Activated naive CD8-positive, alpha-beta T cell treated with anti-CD3 and anti-CD28 coated beads, Interleukin-2, amount 50 U/mL, for 16 hours (primary cell): ENCODE measurements around the gene IFIT1B.
"Not testable (repeated sequence)": the region's sequence is repeated elsewhere in the genome, so short reads cannot be mapped to it uniquely, and the experiment has no call there.

Source experiments
- DNase-seq: peaks from one replicate; pipeline ENCODE4 v3.0.0-alpha.2; 2020; ENCODE audit warnings: low read depth, low spot score

The IFIT1B gene

GRCh38 chr10:89377705-89378637 is at the start of gene IFIT1B:
IFIT1B (plus strand) TSS chr10:89378056; CDS start chr10:89378136, 80 bp downstream.
- DNase-seq: no peak

DNA sequence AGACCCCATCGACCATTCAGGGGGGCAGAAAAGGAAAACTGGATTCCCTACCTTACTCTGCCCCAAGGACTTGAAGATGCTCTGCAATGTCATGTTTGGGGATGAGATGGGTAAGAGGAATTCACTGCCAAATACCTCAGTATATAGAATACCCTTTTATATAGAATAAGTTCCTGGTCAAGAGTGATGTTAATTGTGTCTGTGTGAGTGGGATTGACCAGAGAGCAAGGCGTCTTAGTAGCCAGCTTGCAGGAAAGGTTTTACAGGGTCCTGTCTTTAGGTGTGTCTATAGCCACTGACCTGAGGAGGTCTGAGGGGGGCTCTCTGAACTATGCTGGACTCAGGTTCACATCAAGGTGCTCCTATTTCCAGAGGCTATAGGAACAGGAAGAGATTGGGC is 48.7 kb upstream of the IFIT1B start:
- DNase-seq: no peak

DNA sequence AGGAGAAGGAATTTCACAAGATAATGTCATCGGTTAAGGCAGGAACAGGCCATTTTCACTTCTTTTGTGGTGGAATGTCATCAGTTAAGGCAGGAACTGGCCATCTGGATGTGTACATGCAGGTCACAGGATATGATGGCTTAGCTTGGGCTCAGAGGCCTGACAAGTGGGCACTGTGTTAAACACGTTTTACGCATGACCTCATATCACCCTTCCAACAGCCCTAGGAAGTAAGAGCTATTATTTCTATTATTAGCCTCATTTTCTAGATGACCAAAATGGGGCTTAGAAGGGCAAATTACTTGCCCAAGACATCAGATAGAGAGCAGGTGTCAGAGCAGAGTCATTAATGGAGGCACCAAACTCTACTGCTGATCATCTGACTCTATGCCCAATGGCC is 47.8 kb upstream of the IFIT1B start:
- not testable (repeated sequence) for DNase-seq

GRCh38 chr10:89330537-89331212 is 47.2 kb upstream of the IFIT1B start:
- DNase-seq: no peak

GRCh38 chr10:89331487-89332122 is 46.3 kb upstream of the IFIT1B start:
- DNase-seq: not testable (repeated sequence)

GRCh38 chr10:89332123-89332633 is 45.7 kb upstream of the IFIT1B start:
- DNase-seq: no peak

DNA sequence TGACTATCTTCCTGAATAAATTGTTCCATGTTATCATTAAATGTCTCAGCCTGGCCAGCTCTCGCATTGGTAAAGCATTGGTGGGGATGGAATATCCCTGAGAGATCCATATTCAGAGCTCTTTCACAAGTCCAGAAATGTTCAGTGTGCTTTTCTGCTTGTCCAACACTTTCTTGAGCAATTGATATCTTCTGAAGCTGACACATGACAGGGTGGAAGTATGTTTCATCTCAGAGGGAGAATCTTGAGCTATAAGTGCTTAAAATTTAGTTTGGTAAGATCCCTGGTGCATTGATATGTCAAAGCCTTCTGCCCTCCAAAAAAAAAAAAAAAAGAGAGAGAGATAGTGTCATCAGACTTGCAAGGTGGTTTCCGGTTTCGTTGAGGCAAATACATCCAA is 42.6 kb upstream of the IFIT1B start:
- DNase-seq: no peak

- DNase-seq: no peak
These were observed 41.6 kb upstream of the IFIT1B start for GRCh38 chr10:89336241-89336640.

DNA sequence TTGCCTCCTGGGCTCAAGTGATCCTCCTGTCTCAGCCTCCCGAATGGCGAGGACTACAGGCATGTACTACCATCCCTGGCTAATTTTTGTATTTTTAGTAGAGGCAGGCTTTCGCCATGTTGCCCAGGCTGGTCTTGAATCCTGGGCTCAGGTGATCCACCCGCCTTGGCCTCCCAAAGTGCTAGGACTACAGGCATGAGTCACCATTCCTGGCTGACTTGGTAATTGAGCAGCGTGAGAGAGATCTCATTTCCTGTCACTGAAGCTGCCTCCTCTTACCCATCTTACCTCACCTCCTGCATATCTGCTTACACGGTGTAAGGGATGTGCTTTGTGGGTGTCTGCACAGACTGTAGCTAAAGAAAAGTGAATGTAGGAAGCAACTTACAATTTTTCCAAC is 40.4 kb upstream of the IFIT1B start:
- no peak for DNase-seq

- no peak for DNase-seq
These were observed 39.1 kb upstream of the IFIT1B start for GRCh38 chr10:89338713-89339112.

DNA sequence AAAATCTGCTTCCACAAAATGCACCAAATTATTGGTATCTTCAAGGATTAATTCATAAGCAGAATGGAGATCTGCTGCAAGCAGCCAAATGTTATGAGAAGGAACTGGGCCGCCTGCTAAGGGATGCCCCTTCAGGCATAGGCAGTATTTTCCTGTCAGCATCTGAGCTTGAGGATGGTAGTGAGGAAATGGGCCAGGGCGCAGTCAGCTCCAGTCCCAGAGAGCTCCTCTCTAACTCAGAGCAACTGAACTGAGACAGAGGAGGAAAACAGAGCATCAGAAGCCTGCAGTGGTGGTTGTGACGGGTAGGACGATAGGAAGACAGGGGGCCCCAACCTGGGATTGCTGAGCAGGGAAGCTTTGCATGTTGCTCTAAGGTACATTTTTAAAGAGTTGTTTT is 38.0 kb upstream of the IFIT1B start:
- DNase-seq: no peak

- DNase-seq: no peak
These were observed 36.2 kb upstream of the IFIT1B start for GRCh38 chr10:89341649-89342048.

- no peak for DNase-seq
These were observed 35.5 kb upstream of the IFIT1B start for GRCh38 chr10:89342206-89342958.

DNA sequence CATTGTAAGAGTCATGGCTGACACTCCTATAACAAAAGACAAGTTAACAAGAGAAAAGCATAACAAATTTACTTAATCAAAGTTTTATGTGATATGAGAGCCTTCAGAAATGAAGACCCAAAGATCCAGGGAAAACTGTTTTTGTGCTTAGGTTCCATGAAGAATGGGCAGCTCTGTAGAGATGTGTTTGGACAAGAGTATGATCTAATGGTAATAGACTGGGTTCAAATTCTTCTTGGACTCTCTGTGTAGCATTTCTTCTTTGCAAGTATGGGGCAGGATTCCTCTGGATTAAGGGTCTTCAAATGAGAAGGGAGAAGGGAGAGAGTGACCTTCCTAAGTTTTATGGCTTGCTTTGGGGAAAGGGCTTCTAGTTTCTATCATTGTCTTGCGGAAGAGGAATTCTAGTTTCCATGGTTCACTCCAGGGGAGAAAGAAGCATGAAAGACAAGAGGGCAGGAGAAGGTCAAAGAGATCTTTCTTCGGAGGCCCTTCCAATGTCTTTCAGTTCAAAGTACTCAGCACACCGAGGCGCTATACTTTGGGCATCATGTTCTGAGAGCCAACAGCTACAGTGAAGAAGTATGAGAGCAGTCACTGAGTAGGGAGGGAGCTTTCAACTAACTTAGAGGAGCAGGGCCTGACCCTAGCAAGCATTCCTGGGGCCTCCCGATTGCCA is 34.6 kb upstream of the IFIT1B start:
- DNase-seq: no peak

GRCh38 chr10:89344156-89344555 is 33.7 kb upstream of the IFIT1B start:
- DNase-seq: no peak

DNA sequence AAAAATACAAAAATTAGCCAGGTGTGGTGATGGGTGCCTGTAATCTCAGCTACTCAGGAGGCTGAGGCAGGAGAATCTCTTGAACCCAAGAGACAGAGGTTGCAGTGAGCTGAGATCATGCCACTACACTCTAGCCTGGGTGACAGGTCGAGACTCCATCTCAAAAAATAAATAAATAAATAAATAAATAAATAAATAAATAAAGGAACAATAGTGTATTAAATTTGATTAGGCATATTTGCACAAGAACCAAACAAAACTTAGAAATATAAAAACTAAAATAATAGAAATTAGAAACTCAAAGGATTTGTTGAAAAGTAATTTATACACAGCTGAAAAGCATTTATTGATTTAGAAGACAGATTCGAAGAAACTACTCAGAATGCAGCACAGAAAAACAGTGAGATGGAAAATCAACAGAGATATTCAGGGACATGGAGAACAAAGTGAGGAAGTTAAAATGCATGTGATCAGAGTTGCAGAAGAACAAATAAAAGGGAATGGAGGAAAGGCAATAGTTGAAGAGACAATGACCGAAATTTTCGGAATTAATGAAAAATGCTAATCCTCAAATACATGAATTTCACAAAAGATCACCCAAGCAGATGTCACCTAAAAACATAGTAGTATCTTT is 32.4 kb upstream of the IFIT1B start:
- DNase-seq: no peak

- no peak for DNase-seq
These were observed 31.2 kb upstream of the IFIT1B start for GRCh38 chr10:89346405-89347254.

DNA sequence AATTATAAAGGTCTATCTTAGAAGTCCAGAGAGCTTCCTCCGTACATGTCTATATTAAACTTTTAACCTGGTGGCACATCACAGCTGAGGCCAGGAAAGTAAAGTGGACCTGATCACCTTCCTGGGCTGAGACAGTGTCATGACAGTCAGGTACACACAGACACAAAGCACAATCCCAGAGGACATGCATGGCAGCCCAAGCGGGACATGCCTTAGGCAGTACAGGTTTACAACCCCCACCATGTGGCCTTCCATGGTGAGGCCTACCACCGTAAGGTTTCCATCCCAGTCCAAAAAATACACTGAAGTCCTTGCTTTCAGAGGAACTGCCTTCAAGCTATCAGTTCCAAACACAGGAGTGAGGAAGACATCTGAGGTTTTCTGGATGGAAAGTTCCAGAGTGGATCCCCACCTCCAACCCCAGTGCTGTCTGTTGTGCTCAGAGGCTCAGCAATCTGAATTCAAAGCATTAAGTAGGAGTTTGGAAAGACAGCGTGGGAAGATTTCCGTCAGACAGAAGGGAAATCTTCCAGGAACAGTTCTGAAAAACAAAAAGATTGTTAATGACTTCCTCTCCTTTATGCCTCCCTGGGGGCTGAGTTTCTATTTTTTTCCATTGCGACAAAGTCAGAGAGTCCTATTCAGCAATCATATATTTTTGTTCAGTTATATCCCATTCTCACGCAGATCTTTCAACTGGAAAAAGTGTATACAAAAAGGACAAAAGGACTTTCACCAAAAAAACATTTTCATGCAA is 30.0 kb upstream of the IFIT1B start:
- no peak for DNase-seq

GRCh38 chr10:89348481-89348880 is 29.4 kb upstream of the IFIT1B start:
- DNase-seq: no peak
